Measurements from ENCODE around the gene CCDC85C.

The CCDC85C gene

DNA sequence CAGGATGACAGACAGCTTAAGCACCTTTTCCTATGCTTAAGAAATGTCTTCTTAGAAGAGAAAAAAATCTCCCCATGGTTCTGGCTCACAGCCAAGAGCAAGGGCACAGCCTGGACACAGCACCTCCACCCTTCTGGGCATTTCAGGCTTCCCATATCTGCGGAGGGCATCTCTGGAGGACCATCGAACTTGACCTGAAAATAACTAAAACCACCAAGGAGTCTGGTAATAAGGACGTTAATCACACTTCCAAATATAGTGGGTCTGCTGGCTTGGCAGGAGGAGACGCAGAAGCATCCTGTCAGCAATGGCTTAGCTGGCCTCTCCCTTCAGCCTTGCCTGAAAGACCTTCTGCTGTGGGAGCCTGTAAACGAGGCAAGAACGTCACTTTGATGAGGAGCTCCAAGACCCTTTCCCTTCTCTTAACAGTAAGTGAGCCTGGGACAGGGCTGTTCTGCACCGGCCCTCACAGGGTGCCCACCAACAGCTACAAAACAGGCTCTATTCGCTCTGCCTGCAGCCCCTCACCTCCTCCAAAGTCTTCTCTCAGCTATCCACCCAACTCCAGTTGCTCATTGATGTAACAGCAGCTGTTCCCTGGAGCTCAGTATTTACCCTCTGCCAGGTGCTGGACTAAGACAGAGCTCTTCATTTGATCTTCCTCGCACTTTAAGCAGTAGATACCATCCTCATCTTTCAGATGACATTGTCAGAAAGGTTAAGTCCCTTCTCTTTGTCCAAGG is 136.5 kb downstream of the CCDC85C start:
- no peak for DNase-seq

DNA sequence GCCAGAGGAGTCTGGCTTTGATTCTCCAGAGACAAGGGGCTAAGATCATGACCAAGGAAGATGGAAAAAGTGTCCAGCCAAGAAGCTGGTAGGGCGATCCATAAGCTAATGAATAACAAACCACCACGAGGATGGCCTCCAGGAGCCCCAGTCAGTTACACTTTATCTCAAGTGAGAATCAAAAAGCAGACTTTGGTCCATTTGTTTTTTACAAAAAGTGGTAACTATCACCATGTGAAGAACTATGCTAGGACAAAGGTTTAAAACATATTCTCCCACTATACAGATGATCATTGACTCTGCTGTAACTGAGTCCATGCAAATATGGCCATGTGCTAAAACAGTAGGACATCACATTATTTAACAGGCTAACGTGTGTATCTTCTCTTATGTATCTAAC is 137.2 kb downstream of the CCDC85C start:
- no peak for DNase-seq

DNA sequence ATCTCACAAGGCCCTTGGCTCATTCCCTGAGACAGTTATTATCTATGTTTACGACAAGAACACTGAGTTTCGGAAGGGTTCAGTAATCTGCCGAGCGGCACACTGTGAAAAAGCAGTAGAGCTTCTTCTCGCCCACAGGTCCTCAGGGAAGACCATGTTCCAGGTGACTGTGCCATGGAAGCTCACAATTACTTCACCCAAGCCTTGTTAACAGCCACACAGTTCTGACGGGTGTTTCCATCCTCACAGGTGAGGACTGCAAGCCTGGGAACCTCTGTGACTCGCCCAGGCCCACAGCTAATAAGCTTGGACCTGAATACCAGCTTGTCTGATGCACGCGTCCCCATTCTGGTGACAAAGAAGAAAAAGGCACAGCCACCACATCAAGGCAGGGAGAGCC is 138.7 kb downstream of the CCDC85C start:
- DNase-seq, result no peak

DNA sequence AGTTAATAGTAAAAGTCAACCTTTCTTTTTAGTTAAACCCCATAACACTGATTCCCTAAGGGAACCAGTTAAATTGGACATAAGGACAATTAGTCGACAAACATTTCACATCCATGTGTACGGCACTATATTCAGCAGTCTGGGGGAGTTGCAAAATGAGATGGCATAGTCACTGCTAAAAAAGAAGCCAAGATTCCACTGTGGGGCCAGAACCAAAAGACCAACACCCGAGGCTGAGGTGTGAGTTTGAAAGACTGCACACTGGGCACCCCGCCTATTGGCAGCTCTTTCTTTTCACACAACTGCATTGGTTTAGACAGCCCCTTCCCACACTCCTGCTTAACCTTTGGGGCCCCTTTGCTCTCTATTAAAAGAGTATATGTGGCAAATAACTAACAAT is 140.0 kb downstream of the CCDC85C start:
- no peak for DNase-seq

DNA sequence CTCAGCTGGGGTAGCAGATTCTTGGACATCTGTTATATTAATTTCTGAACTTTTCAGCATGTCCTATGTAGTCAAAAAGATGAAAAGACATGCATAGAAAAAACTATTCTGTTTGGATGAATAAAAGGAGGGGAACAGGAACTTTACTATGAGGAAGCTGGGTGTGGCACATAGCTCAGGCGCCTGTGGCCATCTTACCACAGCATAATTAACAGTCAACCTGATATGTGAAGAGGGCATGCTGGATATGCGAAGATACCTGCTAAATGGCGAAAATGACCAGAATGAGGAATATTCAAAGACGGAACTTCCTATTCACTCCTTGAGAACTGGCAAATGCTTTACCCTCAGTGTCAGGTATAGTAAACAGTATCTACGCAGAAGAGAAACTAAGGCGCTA is 141.8 kb downstream of the CCDC85C start:
- no peak for DNase-seq

DNA sequence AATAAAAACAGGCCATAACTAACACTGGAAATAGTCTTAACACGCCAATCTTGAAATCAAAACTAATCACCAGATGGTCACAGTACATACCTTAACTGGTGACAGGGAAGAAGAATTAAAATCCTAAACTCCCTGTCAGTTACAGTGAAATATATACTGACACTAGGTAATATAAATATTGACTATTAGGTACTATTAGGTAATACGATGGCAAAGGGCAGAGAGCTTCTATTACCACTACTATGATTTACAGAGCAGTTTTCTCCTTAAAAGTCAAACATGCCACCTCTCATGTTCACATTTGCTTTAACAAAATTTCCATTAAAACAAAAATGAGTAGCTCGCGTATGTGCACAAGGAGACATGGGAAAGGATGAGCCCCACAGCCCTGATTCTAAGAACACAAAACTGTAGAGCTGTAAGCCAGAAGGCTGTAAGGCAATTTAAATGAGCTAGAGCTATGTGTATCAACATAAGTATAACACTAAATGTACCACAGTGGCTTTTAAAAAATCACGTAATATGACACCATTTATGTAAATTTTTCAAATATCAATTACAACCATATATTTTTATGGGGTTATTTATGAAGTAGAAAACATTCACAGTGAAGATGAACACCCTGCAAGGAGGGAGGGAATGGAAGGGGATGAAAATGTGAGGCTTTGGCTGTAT is 142.5 kb downstream of the CCDC85C start:
- no peak for DNase-seq

DNA sequence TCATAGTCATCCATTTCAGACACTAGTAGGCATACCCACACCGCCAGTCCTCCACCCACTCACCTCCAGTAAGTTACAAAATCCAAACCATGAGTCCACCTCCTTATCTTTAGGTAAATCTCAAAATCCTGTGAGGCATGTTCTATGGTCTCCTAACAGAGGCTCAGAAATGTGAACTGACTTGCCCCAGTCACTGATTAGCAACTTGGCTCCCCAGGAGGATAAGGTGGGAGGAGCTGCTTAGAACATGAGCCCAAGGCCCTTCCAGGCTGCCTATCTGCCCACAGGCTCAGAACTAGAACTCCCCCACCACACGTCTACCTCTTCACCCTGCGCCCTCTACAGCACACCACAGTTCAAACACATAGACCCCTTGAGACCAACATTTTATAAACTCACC is 143.2 kb downstream of the CCDC85C start:
- no peak for DNase-seq

DNA sequence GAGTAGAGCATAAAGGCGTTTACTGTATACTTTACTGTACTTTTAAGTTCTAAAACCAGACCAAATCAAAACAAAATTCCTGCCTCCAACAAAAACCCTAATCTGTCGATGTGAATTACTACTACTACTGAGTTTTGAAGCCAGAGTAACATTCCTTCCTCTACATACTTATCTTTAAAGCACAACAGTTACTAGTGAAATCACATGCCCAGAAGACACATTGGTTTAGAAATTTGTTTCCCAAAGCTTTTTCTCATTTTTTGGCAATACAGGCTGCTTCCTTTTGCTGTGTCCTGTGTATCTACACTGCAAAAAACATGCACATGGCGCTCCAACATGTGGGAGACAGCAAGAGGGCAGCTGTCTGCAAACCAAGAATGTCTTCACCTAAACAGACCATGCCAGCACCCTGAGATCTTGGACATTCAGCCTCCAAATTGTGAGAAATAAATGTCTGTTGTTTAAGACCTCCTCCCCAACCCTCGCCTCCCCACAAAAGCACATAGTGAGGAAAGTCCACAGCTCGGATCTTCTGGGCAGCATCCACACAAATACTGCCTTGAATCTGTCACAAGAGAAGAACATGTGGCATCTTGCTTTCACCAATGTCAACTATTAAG is 144.4 kb downstream of the CCDC85C start:
- DNase-seq, result no peak

DNA sequence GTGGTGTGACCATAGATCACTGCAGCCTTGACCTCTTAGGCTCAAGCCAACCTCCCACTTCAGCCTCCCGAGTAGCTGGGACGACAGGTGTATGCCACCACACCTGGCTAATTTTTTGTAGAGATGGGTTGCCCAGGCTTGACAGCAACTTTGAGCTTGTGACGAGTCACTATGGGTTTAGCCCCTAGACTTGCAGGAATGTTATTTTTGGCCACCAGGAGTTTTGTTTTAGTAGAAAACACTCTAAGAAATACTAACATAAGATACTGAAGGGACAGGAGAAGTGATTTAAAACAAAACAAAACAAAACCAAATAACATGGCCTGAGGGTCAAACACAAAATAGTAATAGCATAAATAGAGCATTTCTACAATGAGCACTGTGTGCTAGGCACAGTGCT is 149.8 kb downstream of the CCDC85C start:
- no peak for DNase-seq

DNA sequence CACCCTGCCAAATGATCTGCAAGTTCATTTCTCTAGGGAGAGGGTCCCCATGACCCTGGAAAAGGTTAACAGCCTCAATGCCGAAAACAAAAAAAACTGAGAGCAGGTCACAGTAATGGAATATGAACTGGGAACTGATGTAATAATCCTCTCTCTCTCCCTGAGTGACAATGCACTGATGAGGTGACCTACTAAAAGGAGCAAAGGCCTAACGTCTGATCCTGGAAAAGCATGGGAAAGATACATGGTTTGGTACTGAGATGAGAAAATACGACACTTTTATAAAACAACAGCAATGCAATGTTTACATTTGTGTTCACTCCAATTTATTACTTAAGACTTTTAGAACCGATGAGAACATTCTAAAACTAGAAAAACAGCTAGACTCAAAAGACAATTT is 151.0 kb downstream of the CCDC85C start:
- no peak for DNase-seq

DNA sequence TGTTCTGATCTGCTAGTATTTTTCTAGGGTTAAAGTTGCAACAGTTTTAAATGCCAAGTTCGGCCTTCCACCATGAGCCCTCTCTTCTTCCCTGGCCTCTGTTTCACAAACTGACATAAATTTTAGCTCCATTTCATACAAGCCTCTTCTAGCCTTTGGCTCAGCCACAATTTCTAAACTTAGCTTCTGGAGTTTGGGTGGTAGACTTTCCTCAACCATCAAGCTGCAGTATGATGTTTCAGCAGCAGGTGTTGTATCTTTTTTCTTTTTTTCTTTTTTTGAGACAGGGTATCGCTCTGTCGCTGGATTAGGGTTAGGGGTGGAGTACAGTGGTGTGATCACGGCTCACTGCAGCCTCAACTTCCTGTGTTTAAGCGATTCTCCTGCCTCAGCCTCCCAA is 152.8 kb downstream of the CCDC85C start:
- DNase-seq, result no peak

DNA sequence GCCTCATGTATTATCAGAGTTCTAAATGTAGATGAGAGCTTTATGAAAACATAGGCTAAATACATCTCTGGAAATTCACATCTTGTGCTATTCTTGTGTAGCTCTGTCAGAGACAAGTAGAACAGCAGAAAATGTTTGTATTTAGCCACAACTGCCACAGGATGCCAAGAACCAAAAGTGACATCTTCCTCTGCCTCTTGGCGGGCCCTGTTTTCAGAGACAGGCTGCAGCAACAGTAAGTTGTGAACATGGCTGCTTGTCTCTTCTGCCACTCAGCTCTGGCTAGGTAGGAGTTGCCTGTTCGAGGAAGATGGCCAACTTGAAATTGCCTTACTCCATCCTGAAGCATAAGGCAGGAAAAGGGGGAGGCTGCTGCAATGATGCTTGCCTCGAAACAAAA is 153.7 kb downstream of the CCDC85C start:
- no peak for DNase-seq
